ENCODE data around the gene PCDH9. TPM values are rescaled to one million over a fixed set of nuclear protein-coding genes. Genes with fewer than 3 reads are reported as not detected.
A peak's percentile ranks its signal among the peaks of the same experiment; 100 is the strongest.

PCDH9 gene
- total RNA-seq, 2 experiments from 2014 or later = 0.14 to 0.21 TPM

GRCh38 chr13:66339214-66339613, 890.9 kb downstream of the PCDH9 start:
- no peaks in the 10 kb centered on the region for H3K27me3 Mint-ChIP-seq
- no peaks in the 10 kb centered on the region for H3K9me3 Mint-ChIP-seq (ENCODE audit: low read depth)
- ChIA-PET CTCF (no interaction called here), POLR2A (no interaction called here)
- intact Hi-C loops (cut with DNase I, micrococcal nuclease) = no loop called here
- H3K4me1 Mint-ChIP-seq = no peaks in the 10 kb centered on the region
- no peak for DNase-seq
- no peak overlapping the region for H3K4me3 Mint-ChIP-seq
- H3K27ac Mint-ChIP-seq = no peak overlapping the region
- ATAC-seq = no peak
- no peaks in the 10 kb centered on the region for H3K36me3 Mint-ChIP-seq (ENCODE audit: low read depth)

GRCh38 chr13:66338542-66338941, 891.6 kb downstream of the PCDH9 start:
- no peak overlapping the region for H3K4me3 Mint-ChIP-seq
- intact Hi-C loops (cut with DNase I, micrococcal nuclease) = no loop called here
- H3K27ac Mint-ChIP-seq = no peak overlapping the region
- no peaks in the 10 kb centered on the region for H3K36me3 Mint-ChIP-seq (ENCODE audit: low read depth)
- H3K27me3 Mint-ChIP-seq = no peaks in the 10 kb centered on the region
- CTCF ChIA-PET = no interaction called here
- H3K9me3 Mint-ChIP-seq (ENCODE audit: low read depth) = no peaks in the 10 kb centered on the region
- ATAC-seq (no peak), DNase-seq (no peak)
- no peaks in the 10 kb centered on the region for H3K4me1 Mint-ChIP-seq
- POLR2A ChIA-PET = no interaction called here

GRCh38 chr13:66335626-66336025, 894.5 kb downstream of the PCDH9 start:
- no peaks in the 10 kb centered on the region for H3K4me1 Mint-ChIP-seq
- H3K36me3 Mint-ChIP-seq (ENCODE audit: low read depth) = no peaks in the 10 kb centered on the region
- ATAC-seq (no peak), DNase-seq (no peak)
- CTCF ChIA-PET = no interaction called here
- no peak overlapping the region for H3K27ac Mint-ChIP-seq
- POLR2A ChIA-PET = no interaction called here
- intact Hi-C loops (cut with DNase I, micrococcal nuclease) = no loop called here
- H3K27me3 Mint-ChIP-seq = no peaks in the 10 kb centered on the region
- no peaks in the 10 kb centered on the region for H3K9me3 Mint-ChIP-seq (ENCODE audit: low read depth)
- H3K4me3 Mint-ChIP-seq = no peak overlapping the region

GRCh38 chr13:66329988-66330451, 900.1 kb downstream of the PCDH9 start:
- no peak for DNase-seq
- ChIA-PET POLR2A (no interaction called here), CTCF (no interaction called here)
- H3K27me3 Mint-ChIP-seq = no peaks in the 10 kb centered on the region
- H3K27ac Mint-ChIP-seq = no peak overlapping the region
- H3K9me3 Mint-ChIP-seq (ENCODE audit: low read depth) = no peaks in the 10 kb centered on the region
- ATAC-seq = peak; percentile 58
- intact Hi-C loops (cut with DNase I, micrococcal nuclease) = no loop called here
- H3K4me1 Mint-ChIP-seq = no peaks in the 10 kb centered on the region
- no peaks in the 10 kb centered on the region for H3K36me3 Mint-ChIP-seq (ENCODE audit: low read depth)
- H3K4me3 Mint-ChIP-seq = no peak overlapping the region

- H3K9me3 Mint-ChIP-seq (ENCODE audit: low read depth) = no peaks in the 10 kb centered on the region
- no peaks in the 10 kb centered on the region for H3K27me3 Mint-ChIP-seq
- H3K27ac Mint-ChIP-seq = no peak overlapping the region
- ChIA-PET POLR2A (no interaction called here), CTCF (no interaction called here)
- no peak overlapping the region for H3K4me3 Mint-ChIP-seq
- H3K4me1 Mint-ChIP-seq = no peaks in the 10 kb centered on the region
- H3K36me3 Mint-ChIP-seq (ENCODE audit: low read depth) = no peaks in the 10 kb centered on the region
- intact Hi-C loops (cut with DNase I, micrococcal nuclease) = no loop called here
- ATAC-seq (no peak), DNase-seq (no peak)
Observed at GRCh38 chr13:66328476-66328875, 901.7 kb downstream of the PCDH9 start.

- intact Hi-C loops (cut with DNase I, micrococcal nuclease) = no loop called here
- ChIA-PET POLR2A (no interaction called here), CTCF (no interaction called here)
Observed at GRCh38 chr13:66323745-66324347, 906.3 kb downstream of the PCDH9 start.

GRCh38 chr13:66322936-66323335, 907.2 kb downstream of the PCDH9 start:
- peaks cover 2% of the 10 kb centered on the region for H3K9me3 Mint-ChIP-seq (ENCODE audit: low read depth)
- H3K27ac Mint-ChIP-seq = no peak overlapping the region
- no peaks in the 10 kb centered on the region for H3K27me3 Mint-ChIP-seq
- no peak overlapping the region for H3K4me3 Mint-ChIP-seq
- H3K4me1 Mint-ChIP-seq = no peaks in the 10 kb centered on the region
- POLR2A ChIA-PET = no interaction called here
- no peaks in the 10 kb centered on the region for H3K36me3 Mint-ChIP-seq (ENCODE audit: low read depth)
- intact Hi-C loops (cut with DNase I, micrococcal nuclease) = no loop called here
- ATAC-seq = no peak
- CTCF ChIA-PET = no interaction called here
- no peak for DNase-seq

More at GRCh38 chr13:66323745-66324347, 906.3 kb downstream of the PCDH9 start:
- H3K27me3 Mint-ChIP-seq = no peaks in the 10 kb centered on the region
- DNase-seq (no peak), ATAC-seq (no peak)
- no peak overlapping the region for H3K4me3 Mint-ChIP-seq
- no peaks in the 10 kb centered on the region for H3K36me3 Mint-ChIP-seq (ENCODE audit: low read depth)
- H3K9me3 Mint-ChIP-seq (ENCODE audit: low read depth) = peaks cover 1% of the 10 kb centered on the region
- H3K27ac Mint-ChIP-seq = no peak overlapping the region
- no peaks in the 10 kb centered on the region for H3K4me1 Mint-ChIP-seq

- H3K9me3 Mint-ChIP-seq (ENCODE audit: low read depth) = peaks cover 2% of the 10 kb centered on the region
- ATAC-seq (no peak), DNase-seq (no peak)
- no peak overlapping the region for H3K4me3 Mint-ChIP-seq
- H3K27me3 Mint-ChIP-seq = no peaks in the 10 kb centered on the region
- intact Hi-C loops (cut with DNase I, micrococcal nuclease) = no loop called here
- ChIA-PET CTCF (no interaction called here), POLR2A (no interaction called here)
- no peak overlapping the region for H3K27ac Mint-ChIP-seq
- H3K36me3 Mint-ChIP-seq (ENCODE audit: low read depth) = no peaks in the 10 kb centered on the region
- H3K4me1 Mint-ChIP-seq = no peaks in the 10 kb centered on the region
Observed at GRCh38 chr13:66322193-66322740, 907.9 kb downstream of the PCDH9 start.

- no peaks in the 10 kb centered on the region for H3K27me3 Mint-ChIP-seq
- ChIA-PET CTCF (no interaction called here), POLR2A (no interaction called here)
- no peak overlapping the region for H3K27ac Mint-ChIP-seq
- peaks cover 4% of the 10 kb centered on the region for H3K9me3 Mint-ChIP-seq (ENCODE audit: low read depth)
- H3K4me1 Mint-ChIP-seq = no peaks in the 10 kb centered on the region
- no peak overlapping the region for H3K4me3 Mint-ChIP-seq
- ATAC-seq (no peak), DNase-seq (no peak)
- intact Hi-C loops (cut with DNase I, micrococcal nuclease) = no loop called here
- no peaks in the 10 kb centered on the region for H3K36me3 Mint-ChIP-seq (ENCODE audit: low read depth)
Observed at GRCh38 chr13:66314911-66315310, 915.2 kb downstream of the PCDH9 start.

- DNase-seq (no peak), ATAC-seq (no peak)
- POLR2A ChIA-PET = no interaction called here
- intact Hi-C loops (cut with DNase I, micrococcal nuclease) = no loop called here
- CTCF ChIA-PET = no interaction called here
- no peak overlapping the region for H3K27ac Mint-ChIP-seq
- peaks cover 2% of the 10 kb centered on the region for H3K9me3 Mint-ChIP-seq (ENCODE audit: low read depth)
- no peaks in the 10 kb centered on the region for H3K4me1 Mint-ChIP-seq
- no peak overlapping the region for H3K4me3 Mint-ChIP-seq
- H3K36me3 Mint-ChIP-seq (ENCODE audit: low read depth) = no peaks in the 10 kb centered on the region
- no peaks in the 10 kb centered on the region for H3K27me3 Mint-ChIP-seq
Observed at GRCh38 chr13:66313413-66313812, 916.7 kb downstream of the PCDH9 start.

GRCh38 chr13:66312312-66313087, 917.6 kb downstream of the PCDH9 start:
- POLR2A ChIA-PET = no interaction called here

GRCh38 chr13:66305961-66306617, 924.0 kb downstream of the PCDH9 start:
- ATAC-seq = no peak
- intact Hi-C loops (cut with DNase I, micrococcal nuclease) = no loop called here
- Mint-ChIP-seq H3K9me3 (ENCODE audit: low read depth) (no peaks in the 10 kb centered on the region), H3K4me3 (no peak overlapping the region), H3K4me1 (no peaks in the 10 kb centered on the region), H3K27ac (no peak overlapping the region), H3K36me3 (ENCODE audit: low read depth) (no peaks in the 10 kb centered on the region), H3K27me3 (no peaks in the 10 kb centered on the region)
- ChIA-PET POLR2A (no interaction called here), CTCF (no interaction called here)
- no peak for DNase-seq

More at GRCh38 chr13:66312312-66313087, 917.6 kb downstream of the PCDH9 start:
- Mint-ChIP-seq H3K4me3 (no peak overlapping the region), H3K27me3 (no peaks in the 10 kb centered on the region), H3K36me3 (ENCODE audit: low read depth) (no peaks in the 10 kb centered on the region), H3K4me1 (no peaks in the 10 kb centered on the region), H3K9me3 (ENCODE audit: low read depth) (peaks cover 2% of the 10 kb centered on the region), H3K27ac (no peak overlapping the region)
- ATAC-seq = no peak
- no peak for DNase-seq
- intact Hi-C loops (cut with DNase I, micrococcal nuclease) = no loop called here
- CTCF ChIA-PET = no interaction called here
